Purkinje cell (primary cell): ENCODE results near the gene SLC26A4. TPM values are rescaled to one million over a fixed set of nuclear protein-coding genes. Genes with fewer than 3 reads are reported as not detected.

Experiments used
- polyA plus RNA-seq: library from polyadenylated mRNA; unstranded; fragments of >200 nt; fragmentation: Nextera tagmentation; gene quantifications from 2 replicates; pipeline ENCODE4 v1.2.1, GENCODE V29; 2014

Gene SLC26A4
- polyA plus RNA-seq, result 0.05 TPM in 1 of 2 replicates, not detected in the other

GRCh38 chr7:107660381-107661080 lies at the start of gene SLC26A4:
Gene SLC26A4, plus strand, starts transcription at chr7:107660828. Its CDS starts 814 bp downstream, at chr7:107661642.

GRCh38 chr7:107743567-107744344 lies 83.1 kb downstream of the SLC26A4 start, which contains the start of gene CBLL1:
Gene CBLL1, plus strand, starts transcription at chr7:107744142. Its CDS starts 22 bp downstream, at chr7:107744164.

Other genes starting within 250 kb of the SLC26A4 start
- 7.9 and 27.5 TPM in 2 replicates for gene GPR22, start 190.8 kb upstream of the SLC26A4 start, polyA plus RNA-seq
- 4.3 and 5.5 TPM in 2 replicates for gene COG5, start 96.9 kb upstream of the SLC26A4 start, polyA plus RNA-seq
- 7.1 and 8.7 TPM in 2 replicates for gene DUS4L, start 96.9 kb upstream of the SLC26A4 start, polyA plus RNA-seq
- 18.3 and 68.2 TPM in 2 replicates for gene BCAP29, start 80.6 kb upstream of the SLC26A4 start, polyA plus RNA-seq
- 13.7 and 17.2 TPM in 2 replicates for gene CBLL1, start 83.3 kb downstream of the SLC26A4 start, polyA plus RNA-seq
- gene SLC26A3, start 142.4 kb downstream of the SLC26A4 start, polyA plus RNA-seq, result not detected in 2 replicates
- 165 and 232 TPM in 2 replicates for gene DLD, start 230.4 kb downstream of the SLC26A4 start, polyA plus RNA-seq